DMS 273 (cell line): Measurements from ENCODE around the gene SVIP.

ENCODE experiments used
- DNase-seq: peaks from one replicate; lab custom pipeline; 2025; ENCODE audit not compliant: unreplicated experiment; lab: John Stamatoyannopoulos, UW

Gene SVIP

DNA sequence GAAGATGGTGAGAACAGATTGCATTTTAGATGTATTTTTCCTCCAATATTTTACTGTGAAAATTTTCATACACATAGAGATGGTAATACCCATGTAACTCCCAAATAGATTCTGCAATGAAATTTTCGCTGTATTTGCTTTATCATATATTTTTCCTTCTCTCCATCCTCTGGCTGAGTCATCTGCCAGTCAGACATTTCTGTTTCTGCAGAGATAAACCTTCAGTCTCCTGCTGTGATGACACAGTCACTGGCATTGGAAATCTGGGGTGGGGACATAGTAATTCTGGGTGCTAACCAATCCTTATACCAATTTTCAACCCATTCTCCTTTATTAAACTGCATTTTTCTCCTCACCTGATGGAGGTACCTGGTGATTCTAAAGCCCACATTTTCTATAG is 33.7 kb downstream of the SVIP start:
- no peak for DNase-seq

DNA sequence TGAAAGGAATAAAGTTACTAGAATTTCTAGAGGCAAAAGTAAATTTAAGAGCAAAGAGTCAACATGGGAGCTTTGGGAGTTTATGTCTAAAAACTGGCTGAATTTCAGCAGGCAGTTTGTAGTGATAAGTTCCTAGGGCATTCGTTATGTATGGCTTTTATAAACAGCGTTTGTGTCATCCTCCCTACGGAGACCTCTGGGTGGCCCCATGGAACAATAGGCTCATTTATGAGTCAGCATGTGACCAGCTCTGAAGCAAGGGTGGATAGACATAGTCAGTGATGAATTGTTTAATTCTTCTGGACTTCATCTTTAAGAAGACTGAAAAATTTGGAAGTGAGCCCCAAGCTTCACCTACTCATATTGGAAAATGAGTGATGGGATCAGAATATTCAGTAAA is 37.1 kb downstream of the SVIP start:
- DNase-seq: no peak

DNA sequence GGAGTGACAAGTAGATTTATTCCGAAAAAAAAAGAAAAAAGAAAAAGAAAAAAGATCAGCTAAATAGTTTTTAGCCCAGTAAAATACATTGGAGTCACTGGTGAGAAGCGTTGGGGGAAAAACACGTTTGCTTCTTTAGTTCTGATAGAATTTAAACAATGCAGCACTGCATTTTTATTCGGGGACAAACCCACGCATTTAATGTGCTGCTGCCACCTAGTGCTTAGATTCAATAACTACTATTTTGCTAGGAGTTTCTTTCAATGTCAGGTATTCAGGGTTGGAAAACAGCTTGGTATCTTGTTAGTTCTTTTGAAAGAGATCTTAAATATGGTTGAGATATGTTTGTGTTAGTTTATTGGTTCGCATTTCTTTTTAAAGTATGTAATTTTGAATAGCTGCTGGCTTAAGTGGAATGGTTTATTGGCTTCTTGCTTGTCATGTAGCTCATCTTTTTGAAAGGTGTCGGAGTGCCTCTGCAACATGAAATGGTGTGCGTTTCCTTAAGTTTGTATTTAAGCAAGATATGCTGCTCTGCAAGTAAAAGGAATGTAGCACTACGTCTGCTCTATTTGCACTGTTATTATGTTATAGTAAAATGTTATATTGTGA is 41.9 kb downstream of the SVIP start:
- peak; percentile 69 for DNase-seq

DNA sequence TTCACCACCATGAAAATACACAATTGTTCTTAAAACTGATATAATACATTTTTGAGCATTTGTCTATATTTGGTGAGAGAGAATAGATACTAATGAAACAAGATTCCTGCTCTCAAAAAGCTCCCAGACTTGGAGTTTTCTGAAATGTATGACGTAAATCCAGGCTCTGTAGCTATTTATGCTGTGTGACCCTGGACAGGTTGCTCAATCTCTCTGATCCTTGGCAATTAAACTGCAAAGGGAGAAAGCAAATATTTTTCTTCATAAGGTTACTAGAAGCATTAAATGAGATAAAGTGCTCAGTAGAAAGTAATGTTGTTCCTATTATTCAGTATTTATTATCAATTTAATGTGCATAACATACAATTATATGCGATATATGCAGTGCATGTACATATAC is 42.5 kb downstream of the SVIP start:
- DNase-seq: no peak

DNA sequence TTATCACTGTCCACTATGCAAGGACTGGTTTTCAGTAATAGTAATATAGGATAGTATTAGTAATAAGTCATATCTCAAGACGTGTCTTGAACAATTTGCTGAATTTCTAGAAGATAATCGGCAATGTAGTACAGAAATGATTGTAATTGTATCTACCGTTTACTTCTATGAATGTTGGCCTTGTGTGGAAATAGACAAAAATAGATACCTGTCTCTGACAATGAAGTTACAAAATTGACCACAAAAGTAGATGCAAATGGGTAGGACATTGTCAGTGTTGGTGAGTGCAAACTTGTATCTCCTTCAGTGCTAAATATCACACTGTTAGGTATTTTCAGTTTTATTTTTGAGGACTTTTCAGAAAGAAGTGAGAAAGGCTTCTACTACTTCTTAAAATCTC is 43.1 kb downstream of the SVIP start:
- no peak for DNase-seq

DNA sequence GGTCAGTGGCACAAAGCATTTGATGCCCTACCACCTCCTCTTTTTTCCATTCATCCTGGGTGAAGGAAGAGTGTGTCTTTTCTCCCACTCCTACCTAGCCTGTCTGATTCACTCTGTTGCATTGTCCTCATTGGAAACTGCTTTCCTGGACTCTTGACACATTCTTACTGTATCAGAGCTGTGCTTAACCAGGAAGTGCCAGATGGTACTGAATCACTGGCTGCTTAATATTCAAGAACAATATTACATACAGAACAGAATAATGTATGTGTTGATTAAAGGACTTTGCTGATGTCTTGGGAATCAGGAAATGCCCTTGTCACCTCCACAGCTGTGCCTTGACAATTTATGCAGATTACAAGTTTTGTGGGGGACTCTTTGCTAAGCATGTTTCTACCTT is 44.4 kb downstream of the SVIP start:
- peak; percentile 79 for DNase-seq

DNA sequence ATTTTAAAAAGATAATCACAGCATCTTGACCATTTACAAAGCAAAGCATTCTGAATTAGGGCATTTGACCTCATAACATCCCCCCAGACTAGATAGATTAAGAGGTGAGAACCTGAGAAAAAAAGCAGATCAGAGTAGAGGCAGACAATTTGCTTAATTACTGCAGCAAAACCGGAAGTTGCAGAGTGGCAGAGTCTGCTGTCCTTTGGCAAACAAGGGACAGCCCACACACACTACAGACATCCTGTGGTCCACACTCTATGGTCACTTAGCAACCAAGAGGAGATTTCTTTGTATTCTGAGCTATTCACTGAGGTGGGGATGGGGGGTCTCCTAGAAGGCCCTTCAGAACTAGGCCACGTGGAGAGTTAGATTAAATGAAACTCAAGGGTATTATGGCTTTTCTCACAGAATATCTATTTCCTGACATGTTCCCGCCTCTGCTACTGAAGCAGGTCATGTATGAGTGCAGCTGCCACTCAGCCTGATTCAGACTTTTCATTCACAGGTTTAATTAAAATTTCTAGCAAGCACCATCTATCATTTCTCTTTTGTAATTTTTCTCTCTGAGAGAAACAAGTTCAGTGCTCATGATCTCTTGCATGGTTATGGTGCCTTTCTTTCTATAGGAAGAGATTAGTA is 48.5 kb downstream of the SVIP start:
- DNase-seq: no peak

DNA sequence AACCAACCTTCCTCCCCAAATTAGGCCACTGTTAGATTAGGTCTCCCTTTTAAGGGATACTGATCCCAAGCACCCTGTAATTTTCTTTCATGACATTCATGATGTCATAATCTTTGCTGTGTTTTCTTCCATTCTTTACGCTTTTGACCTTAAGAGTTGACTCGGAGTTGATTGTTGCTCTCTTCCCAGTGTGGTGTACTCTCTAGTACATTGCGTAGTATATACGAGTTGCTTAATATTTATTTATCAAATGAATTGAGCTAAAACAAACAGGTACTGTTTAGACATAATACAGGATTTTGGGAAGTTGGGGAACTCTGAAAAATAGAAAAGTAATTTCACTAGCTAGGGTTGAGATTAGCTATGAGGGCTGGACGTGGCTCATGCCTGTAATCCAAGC is 49.8 kb downstream of the SVIP start:
- DNase-seq: no peak

DNA sequence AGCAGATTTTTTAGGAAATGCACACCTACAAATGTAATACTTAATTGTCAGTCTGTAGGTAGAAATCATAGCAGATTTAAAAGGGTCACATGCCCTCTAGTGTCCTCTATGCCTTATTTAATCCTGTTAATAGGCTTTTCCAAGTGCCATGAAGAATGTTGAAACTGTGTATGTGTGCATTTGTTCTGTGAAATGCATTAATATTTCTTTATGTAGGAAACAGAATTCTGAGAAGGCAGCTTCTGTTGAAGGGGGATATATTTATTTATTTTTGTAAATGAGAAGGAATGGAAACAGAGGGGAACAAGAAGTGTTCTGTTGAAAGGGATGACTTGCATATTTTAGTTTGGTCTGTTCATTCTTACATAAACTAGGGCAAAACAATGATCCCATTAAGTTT is 51.0 kb downstream of the SVIP start:
- peak; percentile 6 for DNase-seq

DNA sequence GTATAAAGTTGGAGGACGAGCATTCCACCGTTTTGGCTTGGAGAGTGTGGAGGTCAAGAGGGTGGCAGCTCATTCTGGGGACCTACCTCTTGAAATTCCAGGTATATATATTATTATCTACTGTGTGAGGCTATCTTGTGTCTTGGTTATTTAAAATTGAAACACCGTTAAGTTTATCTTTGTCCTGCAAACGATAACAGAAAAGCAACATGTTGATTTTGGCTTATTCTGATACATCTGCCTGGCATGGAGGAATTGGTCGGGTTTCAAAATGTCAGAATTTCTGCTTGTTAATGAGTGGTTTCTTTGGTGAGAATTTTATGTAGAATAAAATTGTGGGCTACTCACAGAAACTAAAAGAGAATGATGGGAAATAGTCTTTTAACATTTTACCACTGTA is 54.4 kb downstream of the SVIP start:
- DNase-seq: no peak

DNA sequence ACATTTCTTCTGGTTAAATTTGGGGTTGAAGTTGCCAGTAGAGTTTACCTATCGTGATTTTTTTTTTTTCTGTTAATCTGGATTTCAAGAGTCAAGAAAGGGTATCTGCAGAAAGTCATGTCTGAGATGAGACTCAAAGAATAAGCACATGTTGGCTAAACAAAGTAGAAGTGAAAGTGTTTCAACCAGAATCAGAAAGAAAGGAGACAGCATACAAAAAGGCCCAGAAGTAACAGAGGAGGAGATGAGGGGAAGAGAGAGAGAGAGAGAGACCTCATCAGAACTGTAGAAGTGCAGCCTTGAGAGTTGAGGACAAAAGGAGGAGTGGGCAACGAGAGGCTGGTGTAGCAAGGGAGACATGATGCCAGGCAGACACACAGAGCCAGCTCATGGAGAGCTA is 54.9 kb downstream of the SVIP start:
- no peak for DNase-seq

DNA sequence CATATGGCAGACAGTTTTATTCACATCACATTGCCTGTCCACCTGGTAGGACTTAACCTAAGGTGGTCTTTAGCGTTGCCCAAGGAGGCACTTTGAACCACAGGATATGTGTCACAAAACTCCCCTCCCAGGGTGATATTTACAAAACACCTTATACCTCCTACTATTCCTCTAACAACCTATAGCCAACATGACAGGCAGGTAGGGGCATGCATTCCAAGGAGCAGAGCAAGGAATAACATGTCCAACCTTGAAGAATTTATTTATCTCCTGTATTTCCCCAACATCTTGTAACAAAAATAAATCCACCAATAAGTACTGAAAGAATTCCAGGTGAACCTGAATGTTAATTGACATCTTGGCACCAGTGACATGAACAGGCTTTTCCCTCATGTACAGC is 60.5 kb downstream of the SVIP start:
- DNase-seq: no peak
